Amniotic stem cell (primary cell): ENCODE results near the gene MLNR.

Source experiments
- DNase-seq: peaks from one replicate; lab custom pipeline; 2025; lab: John Stamatoyannopoulos, UW

The MLNR gene

GRCh38 chr13:49226613-49227012 is 6.5 kb downstream of the MLNR start:
- no peak for DNase-seq

GRCh38 chr13:49234741-49235140 is 14.6 kb downstream of the MLNR start:
- DNase-seq = no peak

GRCh38 chr13:49235856-49236431 is 15.8 kb downstream of the MLNR start:
- no peak for DNase-seq

- DNase-seq = no peak
Measured at GRCh38 chr13:49238621-49239020, 18.5 kb downstream of the MLNR start.

GRCh38 chr13:49240017-49240416 is 19.9 kb downstream of the MLNR start:
- DNase-seq = peak; percentile 21

GRCh38 chr13:49241296-49241695 is 21.2 kb downstream of the MLNR start:
- no peak for DNase-seq

GRCh38 chr13:49245101-49245500 is 25.0 kb downstream of the MLNR start:
- no peak for DNase-seq

- no peak for DNase-seq
Measured at GRCh38 chr13:49246850-49247642, 26.9 kb downstream of the MLNR start.

GRCh38 chr13:49247643-49248621 is 27.8 kb downstream of the MLNR start, which contains the start of gene CDADC1:
CDADC1 (plus strand) TSS chr13:49247925; CDS start chr13:49248038, 113 bp downstream.
- DNase-seq = peak; percentile 94

- no peak for DNase-seq
Measured at GRCh38 chr13:49248622-49249002, 28.5 kb downstream of the MLNR start.

GRCh38 chr13:49251326-49251725 is 31.2 kb downstream of the MLNR start:
- DNase-seq = no peak

GRCh38 chr13:49253310-49253709 is 33.2 kb downstream of the MLNR start:
- no peak for DNase-seq

- no peak for DNase-seq
Measured at GRCh38 chr13:49254007-49254406, 33.9 kb downstream of the MLNR start.

GRCh38 chr13:49256841-49257240 is 36.7 kb downstream of the MLNR start:
- no peak for DNase-seq

- no peak for DNase-seq
Measured at GRCh38 chr13:49258089-49258796, 38.1 kb downstream of the MLNR start.

GRCh38 chr13:49259586-49259985 is 39.4 kb downstream of the MLNR start:
- DNase-seq = no peak

GRCh38 chr13:49262634-49263033 is 42.5 kb downstream of the MLNR start:
- DNase-seq = no peak

- DNase-seq = no peak
Measured at GRCh38 chr13:49265822-49266221, 45.7 kb downstream of the MLNR start.

- DNase-seq = no peak
Measured at GRCh38 chr13:49271264-49271663, 51.1 kb downstream of the MLNR start.
